Measurements from ENCODE around the gene ZNF544.
"Not testable (repeated sequence)": the region's sequence is repeated elsewhere in the genome, so short reads cannot be mapped to it uniquely, and the experiment has no call there.

Gene ZNF544

GRCh38 chr19:58304748-58305064 lies 76.0 kb downstream of the ZNF544 start:
- in situ Hi-C loops (cut with MboI; ENCODE audit: low sequenced_read_pairs), result no loop called here

- in situ Hi-C loops (cut with MboI; ENCODE audit: low sequenced_read_pairs), result no loop called here
Observed at GRCh38 chr19:58305065-58305931, 76.6 kb downstream of the ZNF544 start, which contains the start of gene ERVK3-1. ERVK3-1 (plus strand) TSS chr19:58305377; CDS start chr19:58312169, 6,792 bp downstream.

GRCh38 chr19:58305932-58306323 lies 77.2 kb downstream of the ZNF544 start:
- in situ Hi-C loops (cut with MboI; ENCODE audit: low sequenced_read_pairs), result no loop called here

GRCh38 chr19:58307736-58308135 lies 79.0 kb downstream of the ZNF544 start:
- in situ Hi-C loops (cut with MboI; ENCODE audit: low sequenced_read_pairs), result no loop called here

- in situ Hi-C loops (cut with MboI; ENCODE audit: low sequenced_read_pairs), result not testable (repeated sequence)
Observed at GRCh38 chr19:58310685-58311084, 82.0 kb downstream of the ZNF544 start.

GRCh38 chr19:58311345-58311865 lies 82.7 kb downstream of the ZNF544 start:
- in situ Hi-C loops (cut with MboI; ENCODE audit: low sequenced_read_pairs), result no loop called here
